ENCODE results near the gene PLAU.

The PLAU gene

GRCh38 chr10:73908853-73909539 is 1.9 kb upstream of the PLAU start:
- no peak overlapping the region for H2AFZ ChIP-seq (ENCODE audit: low read depth)
- H3K4me2 ChIP-seq = no peak overlapping the region
- no peak overlapping the region for H3K27ac ChIP-seq
- TF ChIP-seq CTCF (conservative IDR thresholded peaks at IDR 0.05; ENCODE audit: low read depth, low read length) = no peak
- no peaks in the 10 kb centered on the region for H3K4me1 ChIP-seq (ENCODE audit: low read depth, poor library complexity, severe bottlenecking)
- no peaks in the 10 kb centered on the region for H3K36me3 ChIP-seq (ENCODE audit: insufficient read depth)
- H4K20me1 ChIP-seq (ENCODE audit: insufficient read depth) = no peaks in the 10 kb centered on the region
- no peak overlapping the region for H3K4me3 ChIP-seq (IDR thresholded peaks at IDR 0.05; ENCODE audit: insufficient read depth, low read depth, low read length)
- peaks cover 6% of the 10 kb centered on the region for H3K27me3 ChIP-seq (ENCODE audit: insufficient read depth, low read depth)
- H3K79me2 ChIP-seq (ENCODE audit: insufficient read depth, low read depth) = no peaks in the 10 kb centered on the region
- no peak overlapping the region for H3K9ac ChIP-seq

GRCh38 chr10:73909540-73910115 is 1.3 kb upstream of the PLAU start:
- H2AFZ ChIP-seq (ENCODE audit: low read depth) = no peak overlapping the region

GRCh38 chr10:73910401-73910763 is 550 bp upstream of the PLAU start:
- H3K4me2 ChIP-seq = 0 out of 2 replicates have a peak overlapping the region, but pooled peaks have one; percentile 19
- no peaks in the 10 kb centered on the region for H4K20me1 ChIP-seq (ENCODE audit: insufficient read depth)
- H3K4me1 ChIP-seq (ENCODE audit: low read depth, poor library complexity, severe bottlenecking) = no peaks in the 10 kb centered on the region
- no peak overlapping the region for H3K4me3 ChIP-seq (IDR thresholded peaks at IDR 0.05; ENCODE audit: insufficient read depth, low read depth, low read length)
- no peak for TF ChIP-seq CTCF (conservative IDR thresholded peaks at IDR 0.05; ENCODE audit: low read depth, low read length)
- H3K9ac ChIP-seq = no peak overlapping the region
- H3K27ac ChIP-seq = no peak overlapping the region
- H3K36me3 ChIP-seq (ENCODE audit: insufficient read depth) = no peaks in the 10 kb centered on the region
- H2AFZ ChIP-seq (ENCODE audit: low read depth) = no peak overlapping the region
- H3K79me2 ChIP-seq (ENCODE audit: insufficient read depth, low read depth) = no peaks in the 10 kb centered on the region
- peaks cover 6% of the 10 kb centered on the region for H3K27me3 ChIP-seq (ENCODE audit: insufficient read depth, low read depth)

More at GRCh38 chr10:73909540-73910115, 1.3 kb upstream of the PLAU start:
- Histone ChIP-seq H3K9ac (no peak overlapping the region), H3K79me2 (ENCODE audit: insufficient read depth, low read depth) (no peaks in the 10 kb centered on the region), H3K27ac (no peak overlapping the region), H3K4me2 (no peak overlapping the region), H3K36me3 (ENCODE audit: insufficient read depth) (no peaks in the 10 kb centered on the region), H3K4me1 (ENCODE audit: low read depth, poor library complexity, severe bottlenecking) (no peaks in the 10 kb centered on the region), H3K4me3 (IDR thresholded peaks at IDR 0.05; ENCODE audit: insufficient read depth, low read depth, low read length) (no peak overlapping the region), H4K20me1 (ENCODE audit: insufficient read depth) (no peaks in the 10 kb centered on the region), H3K27me3 (ENCODE audit: insufficient read depth, low read depth) (peaks cover 6% of the 10 kb centered on the region)
- TF ChIP-seq CTCF (conservative IDR thresholded peaks at IDR 0.05; ENCODE audit: low read depth, low read length) = no peak

GRCh38 chr10:73911553-73912004 is 647 bp downstream of the PLAU start:
- no peak for TF ChIP-seq CTCF (conservative IDR thresholded peaks at IDR 0.05; ENCODE audit: low read depth, low read length)
- no peak overlapping the region for H3K9ac ChIP-seq
- no peaks in the 10 kb centered on the region for H4K20me1 ChIP-seq (ENCODE audit: insufficient read depth)
- H2AFZ ChIP-seq (ENCODE audit: low read depth) = no peak overlapping the region
- H3K4me1 ChIP-seq (ENCODE audit: low read depth, poor library complexity, severe bottlenecking) = no peaks in the 10 kb centered on the region
- H3K27ac ChIP-seq = no peak overlapping the region
- H3K36me3 ChIP-seq (ENCODE audit: insufficient read depth) = no peaks in the 10 kb centered on the region
- H3K79me2 ChIP-seq (ENCODE audit: insufficient read depth, low read depth) = no peaks in the 10 kb centered on the region
- peaks cover 6% of the 10 kb centered on the region for H3K27me3 ChIP-seq (ENCODE audit: insufficient read depth, low read depth)
- H3K4me2 ChIP-seq = no peak overlapping the region
- no peak overlapping the region for H3K4me3 ChIP-seq (IDR thresholded peaks at IDR 0.05; ENCODE audit: insufficient read depth, low read depth, low read length)
